NCI-H446 (cell line): ENCODE measurements around the gene MARK4.
"Not testable (repeated sequence)": the region's sequence is repeated elsewhere in the genome, so short reads cannot be mapped to it uniquely, and the experiment has no call there.

Experiments used
- DNase-seq, 2 experiments: peaks; one replicate each; lab custom pipeline; 2025; lab: John Stamatoyannopoulos, UW

Gene MARK4

DNA sequence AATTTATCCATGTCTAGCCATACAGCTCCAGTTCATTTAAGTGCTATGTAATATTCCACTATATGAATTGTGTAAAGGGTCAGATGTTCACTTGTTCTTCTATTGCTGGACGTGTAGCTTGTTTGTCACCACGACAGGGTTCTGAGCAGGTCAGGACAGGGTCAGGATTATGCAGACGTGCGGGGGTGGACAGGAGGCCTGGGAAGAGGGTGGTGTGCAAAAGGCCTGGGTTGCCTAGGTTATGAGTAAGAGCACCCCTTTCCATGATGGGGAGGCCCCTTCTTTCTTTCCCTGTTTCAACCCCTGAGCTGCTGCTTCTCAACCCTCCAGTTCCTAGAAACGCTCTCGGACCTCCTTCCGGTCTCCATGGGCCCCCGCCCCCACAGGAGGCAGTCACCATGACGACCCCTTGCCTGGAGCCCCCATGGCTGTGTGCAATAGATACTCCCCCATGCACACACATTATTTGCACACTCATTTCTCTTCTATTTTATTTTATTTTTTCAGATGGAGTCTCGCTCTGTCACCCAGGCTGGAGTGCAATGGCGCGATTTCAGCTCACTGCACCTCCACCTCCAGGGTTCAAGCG is 7.8 kb upstream of the MARK4 start:
- DNase-seq = no peak

DNA sequence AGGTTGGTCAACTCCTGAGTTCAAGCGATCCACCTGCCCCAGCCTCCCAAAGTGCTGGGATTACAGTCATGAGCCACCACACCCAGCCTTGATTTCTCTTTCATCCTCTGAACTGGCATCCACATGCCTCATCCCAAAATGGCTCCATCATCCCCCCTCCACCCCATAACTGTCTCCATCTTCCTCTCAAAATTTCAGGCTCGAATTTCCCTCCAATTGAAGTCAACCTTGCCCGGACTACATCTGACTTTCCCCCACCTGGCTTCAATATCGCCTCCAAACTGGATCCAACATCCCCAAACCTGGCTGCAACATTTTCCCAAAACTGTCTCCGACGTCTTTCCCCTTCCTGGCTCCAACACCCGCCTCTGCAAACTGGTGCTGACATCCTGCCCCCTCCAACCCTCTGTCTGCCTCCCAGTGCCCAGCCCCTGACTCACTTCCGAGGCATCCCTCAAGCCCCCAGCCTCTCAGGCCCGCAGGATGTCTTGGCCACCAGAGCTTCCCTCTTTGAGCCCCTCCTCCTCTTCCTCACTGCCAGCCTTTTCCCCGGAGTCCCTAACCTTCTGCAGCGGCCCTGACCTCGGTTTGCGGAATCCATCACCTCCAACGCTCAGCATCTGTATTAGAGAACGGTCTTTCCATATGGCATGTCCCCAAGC is 6.8 kb upstream of the MARK4 start:
- DNase-seq = no peak

DNA sequence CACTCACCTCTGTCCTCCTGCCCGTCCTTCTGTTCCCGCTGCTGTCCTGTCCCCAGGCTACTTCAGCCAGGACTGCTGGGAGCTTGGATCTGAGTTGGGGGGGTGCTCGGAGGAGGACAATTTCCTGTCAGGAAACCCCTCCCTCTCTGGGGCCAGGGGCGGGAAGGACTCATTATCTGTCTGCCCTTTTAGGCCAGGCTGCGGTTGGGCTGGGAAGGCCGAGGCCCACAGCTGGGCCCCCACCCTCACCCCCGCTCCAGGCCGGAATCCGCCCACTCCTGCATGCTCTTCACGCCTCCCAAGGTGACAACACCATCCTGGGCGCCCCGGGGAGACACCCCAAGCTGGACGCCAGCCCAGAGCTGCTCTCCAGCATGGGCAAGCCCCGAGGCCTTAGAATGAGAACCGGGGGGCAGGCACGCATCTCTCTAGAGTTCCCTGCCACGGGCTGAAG is 5.7 kb upstream of the MARK4 start, which contains the start of gene EXOC3L2:
EXOC3L2 (minus strand) TSS at position 74 of the 454 bp plus-strand sequence. CDS start 6,362 bp downstream, outside the sequence.
- DNase-seq = no peak

DNA sequence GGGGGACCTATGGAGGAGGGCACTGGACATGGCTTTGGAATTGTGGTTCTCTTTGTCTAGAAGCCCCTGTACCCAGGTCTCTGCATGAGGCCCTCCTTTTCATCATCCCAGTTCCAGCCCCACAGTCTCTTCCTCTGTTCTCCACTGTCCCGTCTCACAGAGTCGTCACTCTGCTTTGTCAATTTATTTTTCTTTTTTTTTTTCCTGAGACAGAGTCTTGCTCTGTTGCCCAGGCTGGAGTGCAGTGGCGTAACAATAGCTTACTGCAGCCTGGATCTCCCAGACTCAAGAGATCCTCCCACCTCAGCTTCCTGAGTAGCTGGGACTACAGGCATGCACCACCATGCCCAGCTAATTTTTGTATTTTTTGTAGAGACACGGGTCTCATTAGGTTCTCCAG is 5.2 kb upstream of the MARK4 start:
- no peak for DNase-seq

DNA sequence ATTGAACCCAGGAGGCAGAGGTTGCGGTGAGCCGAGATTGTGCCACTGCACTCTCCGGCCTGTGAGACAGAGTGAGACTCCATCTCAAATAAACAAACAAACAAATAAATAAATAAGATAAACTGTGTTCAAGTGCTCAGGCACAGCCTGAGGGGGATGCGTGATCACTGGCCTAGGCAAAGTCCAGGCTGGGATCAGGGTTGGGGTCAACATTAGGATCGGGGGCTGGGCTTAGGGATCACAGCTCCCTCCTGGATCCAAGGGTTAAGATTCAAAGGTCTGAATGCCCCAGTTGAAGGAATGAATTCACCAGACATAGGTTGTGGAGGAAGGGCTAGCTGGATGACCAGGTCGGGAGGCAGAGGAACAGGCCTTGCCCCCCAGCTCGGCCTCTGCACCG is 3.9 kb upstream of the MARK4 start:
- no peak for DNase-seq

DNA sequence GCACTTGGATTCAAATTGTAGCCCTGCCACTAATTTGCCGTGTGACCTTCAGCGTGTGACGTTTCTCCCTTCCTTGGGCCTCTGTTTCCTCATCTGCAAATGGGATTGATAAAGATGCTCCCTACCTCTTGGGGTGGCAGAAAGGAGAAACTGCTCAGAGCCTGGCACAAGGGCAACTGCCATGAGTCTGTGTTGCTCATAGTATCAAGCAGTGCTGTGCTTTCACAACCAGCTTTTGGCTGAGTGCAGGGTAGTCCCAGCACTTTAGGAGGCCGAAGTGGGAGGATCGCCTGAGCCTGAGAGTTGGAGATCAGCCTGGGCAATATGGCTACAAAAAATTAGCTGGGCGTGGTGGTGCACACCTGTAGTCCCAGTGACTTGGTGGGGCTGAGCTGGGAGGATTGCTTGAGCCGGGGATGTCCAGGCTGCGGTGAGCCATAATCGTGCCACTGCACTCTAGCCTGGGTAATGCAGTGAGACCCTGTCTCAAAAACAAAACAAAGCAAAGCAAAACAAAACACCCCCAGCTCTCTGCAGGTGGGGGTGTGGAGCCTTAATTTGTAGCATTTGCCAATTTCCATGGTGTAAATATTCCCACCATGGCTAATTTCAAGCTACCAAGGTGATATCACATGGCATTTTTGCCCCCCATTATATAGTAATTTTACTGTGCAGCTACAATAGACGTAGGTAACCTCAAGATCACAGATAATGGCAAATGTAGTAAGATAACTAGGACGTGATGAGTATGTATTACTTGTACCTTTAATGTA is 1.6 kb upstream of the MARK4 start:
- no peak for DNase-seq

DNA sequence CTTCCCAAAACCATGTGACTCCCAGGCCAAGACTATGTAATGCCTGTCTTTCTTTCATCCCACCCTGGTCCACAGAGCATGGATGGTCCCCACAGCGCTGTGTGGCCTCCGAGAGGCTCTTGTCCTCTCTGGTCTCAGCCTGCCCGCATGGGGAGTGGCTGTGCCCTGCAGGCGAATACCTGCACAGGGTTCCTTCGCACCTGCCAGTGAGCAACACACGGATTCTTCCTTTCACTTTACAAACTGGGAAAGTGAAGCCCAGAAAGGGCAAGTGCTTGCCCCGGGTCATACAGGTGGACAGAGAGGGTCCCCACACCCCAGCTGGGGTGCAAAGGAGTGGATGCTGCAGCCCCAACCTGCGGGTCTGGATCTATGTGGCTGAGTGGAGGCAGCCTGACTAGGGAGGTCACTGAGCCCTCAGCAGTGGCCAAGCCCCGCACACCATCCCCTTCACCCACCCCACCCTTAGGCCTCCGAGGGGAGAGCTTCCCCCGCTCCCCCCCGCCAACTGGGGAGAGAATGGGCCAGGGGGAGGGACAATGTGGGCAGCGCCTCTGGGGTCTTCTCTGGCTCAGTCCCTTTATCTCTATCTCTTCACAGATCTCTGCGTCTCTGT is 747 bp upstream of the MARK4 start:
- DNase-seq = no peak

DNA sequence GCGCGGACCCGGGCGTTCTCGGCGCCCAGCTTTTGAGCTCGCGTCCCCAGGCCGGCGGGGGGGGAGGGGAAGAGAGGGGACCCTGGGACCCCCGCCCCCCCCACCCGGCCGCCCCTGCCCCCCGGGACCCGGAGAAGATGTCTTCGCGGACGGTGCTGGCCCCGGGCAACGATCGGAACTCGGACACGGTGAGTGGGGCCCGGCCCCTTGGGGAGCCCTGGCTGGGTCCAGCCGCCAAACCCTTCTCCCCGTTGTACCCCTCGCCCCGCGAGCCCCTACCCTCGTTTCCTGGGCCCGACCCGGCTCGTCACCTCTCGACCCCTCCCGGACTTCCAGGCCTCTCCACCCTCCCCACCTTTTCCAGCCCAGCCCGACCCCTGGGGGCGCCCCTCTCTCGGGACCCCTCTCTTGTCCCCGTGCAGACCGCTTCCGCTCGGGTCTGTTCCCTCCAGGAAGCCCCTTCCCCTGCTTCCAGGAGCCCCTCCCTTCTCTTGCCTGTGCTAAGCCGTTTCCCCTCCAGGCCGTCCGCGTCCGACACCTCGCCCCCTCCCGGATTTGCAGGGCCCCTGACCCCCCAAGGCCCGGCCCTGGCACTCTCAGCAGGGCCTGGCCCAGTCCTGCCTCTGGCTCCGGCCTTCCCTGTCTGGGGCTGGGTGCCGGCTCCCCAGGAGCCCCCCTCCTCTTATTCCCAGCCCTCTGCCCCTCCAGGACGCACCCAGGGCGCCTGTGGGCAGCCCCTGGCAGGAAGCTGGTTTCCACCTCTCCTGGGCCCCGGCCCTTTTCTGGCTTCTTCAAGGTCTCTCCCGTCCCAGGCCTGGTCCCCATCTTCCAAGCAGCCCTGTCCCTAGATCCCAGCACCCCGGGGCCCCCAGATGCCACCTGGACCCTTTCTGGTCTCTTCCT is 632 bp downstream of the MARK4 start:
- DNase-seq = no peak

DNA sequence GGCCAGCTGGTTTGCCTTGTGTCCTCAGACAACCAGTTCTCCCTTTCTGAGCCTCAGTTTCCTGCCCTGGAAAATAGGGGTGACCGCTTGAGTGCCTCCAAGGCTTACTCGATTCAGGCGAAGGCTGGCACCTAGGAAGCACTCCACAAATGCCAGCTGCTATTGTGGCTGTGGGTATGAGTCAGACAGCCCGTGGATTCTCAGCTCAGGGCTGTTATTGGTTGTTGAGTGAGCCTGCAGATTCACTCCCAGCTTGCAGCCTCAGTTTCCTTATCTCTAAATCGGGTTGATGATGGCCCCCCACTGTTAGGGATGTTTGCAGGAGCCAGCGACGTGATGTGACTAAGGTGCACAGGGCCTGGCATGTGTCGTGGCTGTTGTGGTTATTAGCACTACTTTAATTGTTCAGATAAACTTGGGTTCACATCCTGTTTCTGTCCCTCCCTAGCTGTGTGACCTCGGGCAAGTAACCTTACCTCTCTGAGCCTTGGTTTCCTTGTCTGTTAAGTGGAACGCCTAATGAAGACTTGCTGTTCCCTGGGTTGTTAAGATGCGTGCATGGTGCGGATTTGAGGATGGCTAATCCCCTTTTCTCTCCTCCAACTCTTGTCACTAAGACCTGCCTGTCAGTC is 2.4 kb downstream of the MARK4 start:
- DNase-seq = no peak

DNA sequence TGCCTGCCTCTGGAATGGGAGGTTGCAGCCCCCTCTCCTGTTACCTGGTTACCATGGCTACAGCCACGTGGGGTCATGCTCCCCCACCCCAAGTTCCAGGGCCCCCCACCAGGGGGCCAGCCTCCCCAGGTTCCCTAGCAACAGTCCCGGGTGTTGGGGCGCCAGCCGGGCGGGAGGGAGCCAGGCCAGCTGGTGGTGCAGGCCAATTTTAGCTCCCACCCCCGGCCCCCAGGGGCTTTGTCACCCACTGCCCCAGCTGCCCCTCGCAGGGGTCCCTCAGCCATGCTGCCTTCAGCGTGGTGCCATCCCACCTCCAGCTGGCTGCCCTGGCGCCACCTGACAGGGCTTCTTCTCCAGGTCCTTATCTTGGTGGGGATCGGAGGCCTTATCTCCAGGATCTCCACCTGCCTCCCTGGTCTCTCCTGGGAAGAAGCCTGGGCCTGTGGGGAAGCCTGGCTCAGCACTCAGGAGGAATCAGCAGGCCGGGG is 3.0 kb downstream of the MARK4 start:
- no peak for DNase-seq

DNA sequence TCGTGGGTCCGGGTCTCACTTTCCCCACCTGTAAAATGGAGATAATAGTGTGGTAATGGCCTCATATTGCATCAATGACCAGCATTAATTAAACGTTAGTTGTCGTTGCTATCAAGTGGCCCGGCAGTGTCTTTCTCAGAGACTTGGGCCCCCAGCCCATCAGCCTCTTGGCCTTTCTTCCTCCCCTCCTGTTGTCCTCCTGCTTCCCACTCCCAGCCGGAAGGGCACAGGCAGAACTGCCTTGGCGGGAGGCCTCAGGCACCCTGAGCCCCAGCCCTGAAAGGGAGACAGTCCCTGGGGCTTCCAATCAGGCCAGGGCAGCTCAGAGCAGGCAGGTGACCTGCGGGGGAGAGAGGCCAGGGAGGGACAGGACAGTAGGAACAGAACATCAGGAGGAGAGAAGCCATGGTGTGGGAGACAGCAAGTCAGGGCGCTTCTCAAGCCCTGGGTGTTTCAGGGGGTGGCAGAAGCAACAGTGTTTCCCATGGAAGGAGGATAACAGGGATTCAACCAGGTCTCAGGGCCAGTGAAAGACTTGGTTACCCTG is 4.6 kb downstream of the MARK4 start:
- no peak for DNase-seq

DNA sequence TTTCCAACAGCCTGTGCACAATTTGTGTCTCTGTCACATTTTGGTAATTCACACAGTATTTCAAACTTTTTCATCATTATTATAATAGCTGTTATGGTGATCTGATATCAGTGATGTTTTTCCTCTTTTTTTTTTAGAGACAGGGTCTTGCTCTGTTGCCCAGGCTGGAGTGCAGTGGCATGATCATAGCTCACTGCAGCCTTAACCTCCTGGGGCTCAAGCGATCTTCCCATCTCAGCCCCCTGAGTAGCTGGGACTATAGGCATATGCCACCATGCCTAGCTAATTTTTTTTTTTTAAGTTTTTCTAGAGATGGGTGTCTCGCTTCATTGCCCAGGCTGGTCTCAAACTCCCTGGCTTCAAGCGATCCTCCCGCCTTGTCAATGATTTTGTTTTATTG is 5.8 kb downstream of the MARK4 start:
- DNase-seq = no peak

DNA sequence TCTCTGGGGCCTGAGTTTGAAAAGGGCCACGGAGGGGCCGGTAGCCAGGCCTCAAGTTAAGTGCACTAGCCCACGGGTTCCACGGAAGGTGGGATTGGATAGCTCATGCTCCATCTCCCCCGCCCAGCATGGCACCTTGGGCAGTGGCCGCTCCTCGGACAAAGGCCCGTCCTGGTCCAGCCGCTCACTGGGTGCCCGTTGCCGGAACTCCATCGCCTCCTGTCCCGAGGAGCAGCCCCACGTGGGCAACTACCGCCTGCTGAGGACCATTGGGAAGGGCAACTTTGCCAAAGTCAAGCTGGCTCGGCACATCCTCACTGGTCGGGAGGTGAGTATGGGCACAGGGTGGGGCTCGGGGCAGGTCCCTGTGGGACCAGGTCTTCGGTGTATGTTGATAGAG is 7.8 kb downstream of the MARK4 start:
- no peak for DNase-seq

DNA sequence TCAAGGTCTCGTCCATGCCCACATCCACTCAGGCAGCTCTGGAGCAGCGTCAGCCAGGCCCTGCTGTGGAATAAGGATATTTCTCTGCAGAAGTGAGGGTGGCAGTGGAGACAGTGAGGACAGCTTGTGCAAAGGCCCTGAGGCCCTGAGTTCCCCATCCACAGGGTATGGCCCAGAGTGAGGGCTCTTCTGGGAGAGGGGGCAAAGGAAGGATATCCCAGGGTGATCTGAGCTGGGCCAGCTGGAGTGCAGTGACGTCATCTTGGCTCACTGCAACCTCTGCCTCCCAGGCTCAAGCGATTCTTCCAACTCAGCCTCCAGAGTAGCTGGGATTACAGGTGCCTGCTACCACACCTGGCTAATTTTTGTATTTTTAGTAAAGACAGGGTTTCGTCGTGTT is 11.5 kb downstream of the MARK4 start:
- DNase-seq = no peak

DNA sequence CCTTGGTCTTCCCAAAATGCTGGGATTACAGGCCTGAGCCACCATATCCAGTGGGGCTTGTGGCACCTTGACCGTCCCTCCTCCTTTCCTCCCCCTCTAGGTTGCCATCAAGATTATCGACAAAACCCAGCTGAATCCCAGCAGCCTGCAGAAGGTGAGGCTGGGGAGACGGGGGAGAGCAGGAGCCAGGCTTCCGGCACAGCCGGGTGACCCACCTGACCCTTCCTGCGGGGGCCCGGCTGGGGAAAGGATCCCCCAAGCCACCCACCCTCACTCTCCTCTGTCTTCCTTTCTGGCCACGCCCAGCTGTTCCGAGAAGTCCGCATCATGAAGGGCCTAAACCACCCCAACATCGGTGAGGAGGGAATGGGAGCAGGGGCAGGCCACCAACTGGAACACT is 11.9 kb downstream of the MARK4 start:
- no peak for DNase-seq

DNA sequence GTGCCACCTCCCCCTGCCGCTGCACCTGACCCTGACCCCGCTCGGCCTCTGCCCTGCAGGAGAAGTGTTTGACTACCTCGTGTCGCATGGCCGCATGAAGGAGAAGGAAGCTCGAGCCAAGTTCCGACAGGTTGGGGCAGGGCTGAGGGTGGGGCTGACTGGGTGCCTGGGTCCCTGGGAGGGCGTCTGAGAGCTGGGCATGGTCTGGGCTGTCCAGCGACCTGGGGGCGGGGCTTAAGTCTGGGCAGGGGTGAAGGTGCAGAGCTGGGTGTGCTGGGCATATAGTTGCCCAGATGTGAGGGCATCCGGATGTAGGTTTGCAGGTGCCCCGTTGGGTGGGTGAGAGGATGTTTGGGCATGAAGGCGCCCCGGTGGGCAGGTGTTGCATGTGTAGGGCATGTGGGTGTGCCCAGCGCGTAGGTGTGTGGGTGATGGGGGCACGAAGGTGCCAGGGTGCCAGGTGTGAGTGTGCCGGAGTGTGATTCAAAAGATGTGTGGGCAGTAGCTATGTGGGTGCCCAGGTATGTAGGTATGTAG is 13.8 kb downstream of the MARK4 start:
- no peak for DNase-seq

DNA sequence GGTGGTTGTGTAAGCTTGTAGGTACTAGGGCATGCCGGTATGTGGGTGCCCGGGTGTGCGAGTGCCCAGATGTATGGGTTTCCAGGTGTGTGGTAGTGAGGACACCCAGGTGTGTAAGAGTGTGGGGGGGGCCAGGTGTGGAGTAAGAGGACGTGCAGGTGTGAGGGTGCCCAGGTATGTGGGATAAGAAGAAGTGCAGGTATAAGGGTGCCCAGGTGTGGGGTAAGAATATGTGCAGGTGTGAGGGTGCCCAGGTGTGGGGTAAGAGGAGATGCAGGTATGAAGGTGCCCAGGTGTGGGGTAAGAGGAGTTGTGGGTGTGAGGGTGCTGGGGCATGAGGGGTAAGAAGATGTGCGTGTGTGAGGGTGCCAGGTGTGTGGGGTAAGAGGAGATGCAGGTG is 14.3 kb downstream of the MARK4 start:
- DNase-seq = no peak

DNA sequence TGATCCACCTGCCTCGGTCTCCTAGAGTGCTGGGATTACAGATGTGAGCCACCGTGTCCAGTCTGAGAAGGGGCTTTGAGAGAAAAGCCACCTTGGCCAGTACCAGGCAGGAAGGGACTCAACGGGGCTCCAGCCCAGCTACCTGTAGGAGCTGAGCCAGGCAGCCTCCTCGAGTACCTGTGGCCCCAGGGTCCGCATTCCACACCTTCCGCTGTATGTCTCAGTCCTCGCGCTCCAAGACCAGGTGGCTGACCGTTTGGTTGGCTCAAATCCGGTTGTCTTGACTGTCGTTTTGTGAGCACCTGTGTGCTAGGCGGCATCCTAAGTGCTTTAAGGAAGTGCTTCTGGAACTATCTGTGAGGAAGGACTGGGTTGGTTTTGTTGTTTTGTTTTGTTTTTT is 16.2 kb downstream of the MARK4 start:
- DNase-seq = no peak

DNA sequence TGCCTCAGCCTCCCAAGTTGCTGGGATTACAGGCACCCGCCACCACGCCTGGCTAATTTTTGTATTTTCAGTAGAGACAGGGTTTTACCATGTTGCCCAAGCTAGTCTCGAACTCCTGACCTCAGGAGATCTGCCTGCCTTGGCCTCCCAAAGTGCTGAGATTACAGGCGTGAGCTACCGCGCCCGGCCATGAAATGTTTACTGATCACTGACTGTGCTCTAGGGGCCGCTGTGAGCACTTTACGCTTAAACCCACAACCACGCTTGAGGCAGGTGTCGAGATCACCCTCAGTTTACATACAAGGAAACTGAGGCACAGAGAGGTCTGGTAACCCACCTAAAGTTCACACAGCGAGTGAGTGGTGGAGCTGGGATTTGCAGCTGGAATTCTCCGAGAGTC is 18.9 kb downstream of the MARK4 start:
- DNase-seq = not testable (repeated sequence)

DNA sequence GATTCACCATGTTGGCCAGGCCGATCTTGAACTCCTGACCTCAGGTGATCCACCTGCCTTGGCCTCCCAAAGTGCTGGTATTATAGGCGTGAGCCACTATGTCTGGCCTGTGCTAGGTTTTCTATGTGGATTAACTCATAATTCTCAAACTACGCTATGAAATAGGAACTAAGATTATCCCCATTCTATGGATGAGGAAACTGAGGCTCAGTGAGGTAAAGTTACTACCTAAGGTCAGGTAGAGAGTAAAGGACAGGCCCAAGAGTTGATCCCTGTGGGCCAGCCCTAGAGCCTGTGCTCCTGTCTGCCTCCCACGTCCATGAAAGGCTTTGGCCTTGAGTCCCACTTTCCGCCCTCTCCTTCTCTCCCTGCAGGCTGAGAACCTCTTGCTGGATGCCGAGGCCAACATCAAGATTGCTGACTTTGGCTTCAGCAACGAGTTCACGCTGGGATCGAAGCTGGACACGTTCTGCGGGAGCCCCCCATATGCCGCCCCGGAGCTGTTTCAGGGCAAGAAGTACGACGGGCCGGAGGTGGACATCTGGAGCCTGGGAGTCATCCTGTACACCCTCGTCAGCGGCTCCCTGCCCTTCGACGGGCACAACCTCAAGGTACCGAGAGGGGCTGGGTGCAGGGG is 20.1 kb downstream of the MARK4 start:
- no peak for DNase-seq
